HUES48 (cell line): ENCODE measurements around the gene OSBPL5.

Experiments
- H3K27ac ChIP-seq: one replicate; pipeline ENCODE4 v1.7.0; 2013; ENCODE audit warnings: low read depth, low read length, inconsistent platforms
- H3K27me3 ChIP-seq: 2 replicates; pipeline ENCODE4 v1.6.1; 2013; ENCODE audit warnings: mild to moderate bottlenecking, low read length; ENCODE audit not compliant: control insufficient read depth, insufficient read depth
- H3K36me3 ChIP-seq: 2 replicates; pipeline ENCODE4 v1.6.1; 2013; ENCODE audit warnings: low read length; ENCODE audit not compliant: control insufficient read depth, insufficient read depth
- H3K4me1 ChIP-seq: 2 replicates; pipeline ENCODE4 v1.6.1; 2013; ENCODE audit warnings: mild to moderate bottlenecking, low read length; ENCODE audit not compliant: control insufficient read depth, insufficient read depth
- H3K4me3 ChIP-seq: 2 replicates; pipeline ENCODE4 v1.5.1; 2013; ENCODE audit warnings: mild to moderate bottlenecking, low read depth, low read length
- H3K9ac ChIP-seq: 2 replicates; pipeline ENCODE4 v1.6.1; 2013; ENCODE audit warnings: mild to moderate bottlenecking, low read depth, low read length, moderate library complexity
- H3K9me3 ChIP-seq: 2 replicates; pipeline ENCODE4 v1.6.1; 2013; ENCODE audit warnings: low read length; ENCODE audit not compliant: control insufficient read depth, insufficient read depth

The OSBPL5 gene

GRCh38 chr11:3196161-3197043 lies 31.3 kb upstream of the OSBPL5 start:
- peaks cover 4% of the 10 kb centered on the region; the same call in 1 of the 2 replicates for H3K4me1 ChIP-seq
- no peak overlapping the region for H3K9ac ChIP-seq
- no peak overlapping the region for H3K4me3 ChIP-seq

GRCh38 chr11:3195251-3196160 lies 30.4 kb upstream of the OSBPL5 start:
- Histone ChIP-seq H3K9ac (no peak overlapping the region), H3K4me1 (peaks cover 8% of the 10 kb centered on the region; the same call in 1 of the 2 replicates), H3K27ac (no peak overlapping the region), H3K9me3 (no peaks in the 10 kb centered on the region), H3K4me3 (no peak overlapping the region), H3K36me3 (no peaks in the 10 kb centered on the region), H3K27me3 (no peaks in the 10 kb centered on the region; the same call in 1 of the 2 replicates)

More at GRCh38 chr11:3196161-3197043, 31.3 kb upstream of the OSBPL5 start:
- H3K27me3 ChIP-seq, result peaks cover 3% of the 10 kb centered on the region
- no peak overlapping the region for H3K27ac ChIP-seq
- no peaks in the 10 kb centered on the region for H3K36me3 ChIP-seq
- no peaks in the 10 kb centered on the region for H3K9me3 ChIP-seq

- H3K4me1 ChIP-seq, result peaks cover 15% of the 10 kb centered on the region; the same call in 1 of the 2 replicates
Observed at GRCh38 chr11:3194016-3194816, 29.1 kb upstream of the OSBPL5 start.

GRCh38 chr11:3193373-3194015 lies 28.4 kb upstream of the OSBPL5 start:
- no peaks in the 10 kb centered on the region for H3K9me3 ChIP-seq
- H3K4me1 ChIP-seq, result peaks cover 20% of the 10 kb centered on the region
- no peak overlapping the region for H3K9ac ChIP-seq
- no peaks in the 10 kb centered on the region for H3K27me3 ChIP-seq
- H3K36me3 ChIP-seq, result no peaks in the 10 kb centered on the region
- no peak overlapping the region for H3K27ac ChIP-seq
- H3K4me3 ChIP-seq, result no peak overlapping the region

More at GRCh38 chr11:3194016-3194816, 29.1 kb upstream of the OSBPL5 start:
- H3K27me3 ChIP-seq, result no peaks in the 10 kb centered on the region
- no peaks in the 10 kb centered on the region for H3K9me3 ChIP-seq
- H3K4me3 ChIP-seq, result no peak overlapping the region
- H3K27ac ChIP-seq, result no peak overlapping the region
- H3K36me3 ChIP-seq, result no peaks in the 10 kb centered on the region
- no peak overlapping the region for H3K9ac ChIP-seq

GRCh38 chr11:3192511-3193372 lies 27.6 kb upstream of the OSBPL5 start:
- H3K27ac ChIP-seq, result no peak overlapping the region
- H3K4me1 ChIP-seq, result peaks cover 26% of the 10 kb centered on the region
- H3K27me3 ChIP-seq, result no peaks in the 10 kb centered on the region
- H3K4me3 ChIP-seq, result no peak overlapping the region
- H3K36me3 ChIP-seq, result no peaks in the 10 kb centered on the region
- no peaks in the 10 kb centered on the region for H3K9me3 ChIP-seq
- no peak overlapping the region for H3K9ac ChIP-seq

- H3K36me3 ChIP-seq, result no peaks in the 10 kb centered on the region
- no peaks in the 10 kb centered on the region for H3K27me3 ChIP-seq
- H3K9me3 ChIP-seq, result no peaks in the 10 kb centered on the region
- peaks cover 26% of the 10 kb centered on the region for H3K4me1 ChIP-seq
- H3K4me3 ChIP-seq, result no peak overlapping the region
- no peak overlapping the region for H3K9ac ChIP-seq
- no peak overlapping the region for H3K27ac ChIP-seq
Observed at GRCh38 chr11:3191586-3192324, 26.6 kb upstream of the OSBPL5 start.

- no peak overlapping the region for H3K9ac ChIP-seq
- H3K27me3 ChIP-seq, result no peaks in the 10 kb centered on the region
Observed at GRCh38 chr11:3190600-3190999, 25.5 kb upstream of the OSBPL5 start.

GRCh38 chr11:3189886-3190583 lies 24.9 kb upstream of the OSBPL5 start:
- Histone ChIP-seq H3K9me3 (no peaks in the 10 kb centered on the region), H3K4me1 (peaks cover 26% of the 10 kb centered on the region), H3K36me3 (no peaks in the 10 kb centered on the region), H3K27me3 (no peaks in the 10 kb centered on the region), H3K9ac (no peak overlapping the region), H3K4me3 (no peak overlapping the region), H3K27ac (no peak overlapping the region)

More at GRCh38 chr11:3190600-3190999, 25.5 kb upstream of the OSBPL5 start:
- peaks cover 26% of the 10 kb centered on the region for H3K4me1 ChIP-seq
- no peak overlapping the region for H3K4me3 ChIP-seq
- H3K27ac ChIP-seq, result no peak overlapping the region
- no peaks in the 10 kb centered on the region for H3K36me3 ChIP-seq
- no peaks in the 10 kb centered on the region for H3K9me3 ChIP-seq
